GM19324 (cell line): ENCODE data around the gene ANGPTL2.

Experiments
- ATAC-seq: cut with Tn5 transposase; IDR thresholded peaks from one replicate; pipeline ENCODE4 v1.9.1; 2021; ENCODE audit warnings: mild to moderate bottlenecking, moderate library complexity; ENCODE audit not compliant: unreplicated experiment, low FRiP score

The ANGPTL2 gene

GRCh38 chr9:127137640-127138360 lies 15.4 kb upstream of the ANGPTL2 start:
- no peak for ATAC-seq

- no peak for ATAC-seq
Observed at GRCh38 chr9:127136880-127137639, 14.6 kb upstream of the ANGPTL2 start.

DNA sequence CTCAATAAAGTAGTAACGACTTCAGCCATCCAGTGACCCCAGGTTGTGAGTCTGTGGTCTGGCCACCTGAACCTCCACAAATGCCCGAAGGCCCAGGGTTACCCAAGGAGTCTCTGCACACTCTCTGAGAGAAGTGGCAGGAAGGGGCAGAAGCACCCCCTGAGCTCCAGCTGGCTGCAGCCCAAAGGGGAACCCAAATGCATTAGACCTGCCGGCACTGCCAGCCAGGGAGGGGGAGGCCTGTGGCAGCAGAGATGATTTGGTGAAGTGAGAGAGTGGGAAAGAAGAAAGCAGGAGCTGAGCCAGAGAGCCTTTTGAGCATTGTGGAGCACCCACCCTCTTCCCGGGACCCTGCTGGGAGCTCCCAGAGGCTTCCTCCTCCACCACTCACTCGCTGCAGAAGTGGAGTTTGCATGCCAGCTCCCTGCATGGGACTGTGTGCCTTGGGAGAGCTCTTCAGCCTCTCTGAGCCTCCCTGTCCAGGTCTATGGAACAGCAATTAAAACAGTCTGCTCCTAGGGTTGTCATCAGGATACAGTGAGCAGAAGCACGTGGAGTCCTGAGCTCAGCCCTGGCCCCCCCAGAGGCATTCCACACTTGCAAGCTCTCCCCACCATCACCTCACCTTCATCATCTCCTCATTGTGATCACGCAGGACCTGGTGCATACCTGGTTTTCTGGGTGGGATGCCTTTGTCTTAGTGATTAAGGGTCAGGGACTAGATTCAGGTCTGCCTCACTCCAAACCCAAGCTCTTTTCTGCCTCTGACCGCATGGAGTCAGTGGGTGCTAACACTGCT lies 13.8 kb upstream of the ANGPTL2 start:
- no peak for ATAC-seq

GRCh38 chr9:127135056-127135745 lies 12.8 kb upstream of the ANGPTL2 start:
- no peak for ATAC-seq

GRCh38 chr9:127133739-127134167 lies 11.3 kb upstream of the ANGPTL2 start:
- no peak for ATAC-seq

DNA sequence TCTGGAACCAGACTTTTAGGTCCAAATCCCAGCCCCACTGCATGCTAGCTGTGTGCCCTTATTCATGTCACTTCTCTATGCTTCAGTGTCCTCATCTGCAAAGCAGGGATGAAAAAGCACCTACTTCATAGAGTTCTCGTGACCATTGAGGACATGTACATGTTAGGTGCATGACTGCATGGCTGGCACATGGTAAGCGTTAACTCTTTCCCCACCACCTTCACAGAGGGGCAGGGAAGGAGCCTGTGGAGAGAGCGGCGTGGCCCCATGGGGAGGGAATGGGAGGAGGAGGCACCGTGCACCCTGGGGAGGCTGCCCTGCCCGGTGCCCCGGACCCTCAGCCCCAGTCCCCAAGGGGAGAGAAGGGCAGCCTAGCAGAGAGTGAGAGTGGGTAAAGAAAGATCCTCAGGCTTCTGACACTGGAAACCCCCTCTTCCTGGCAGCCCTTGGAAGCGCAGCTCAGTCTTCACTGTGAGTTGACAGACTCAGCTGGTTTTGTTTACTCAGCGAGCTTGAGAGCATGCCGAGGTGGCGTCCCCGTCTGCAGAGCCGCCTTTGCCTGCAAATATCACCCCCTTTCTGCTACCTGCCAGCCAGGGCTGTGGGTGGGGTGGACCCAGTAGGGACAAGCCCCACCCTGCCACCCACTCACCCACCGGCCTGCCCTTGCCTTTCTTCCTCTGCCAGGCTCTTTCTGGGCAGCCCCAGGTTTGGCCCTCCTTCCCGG lies 10.6 kb upstream of the ANGPTL2 start:
- no peak for ATAC-seq

DNA sequence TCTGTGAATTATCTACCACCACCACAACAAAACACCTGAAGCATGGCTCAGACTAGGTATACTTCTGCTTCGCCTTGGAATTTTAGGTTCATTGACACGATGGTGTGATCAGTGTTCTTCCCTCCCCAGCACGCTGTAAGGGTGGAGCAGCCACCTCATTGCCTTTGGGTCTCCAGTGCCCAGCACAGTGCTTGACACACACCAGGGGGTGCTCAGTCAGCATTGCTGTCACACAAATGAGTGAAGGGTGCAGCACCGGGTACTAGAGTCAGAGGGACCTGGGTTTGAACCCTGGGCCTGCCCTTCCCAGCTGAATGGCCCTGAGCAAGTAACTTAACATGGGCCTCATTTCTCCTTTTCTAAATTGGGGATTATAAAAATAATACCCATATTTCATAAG lies 9.9 kb upstream of the ANGPTL2 start:
- ATAC-seq = no peak

DNA sequence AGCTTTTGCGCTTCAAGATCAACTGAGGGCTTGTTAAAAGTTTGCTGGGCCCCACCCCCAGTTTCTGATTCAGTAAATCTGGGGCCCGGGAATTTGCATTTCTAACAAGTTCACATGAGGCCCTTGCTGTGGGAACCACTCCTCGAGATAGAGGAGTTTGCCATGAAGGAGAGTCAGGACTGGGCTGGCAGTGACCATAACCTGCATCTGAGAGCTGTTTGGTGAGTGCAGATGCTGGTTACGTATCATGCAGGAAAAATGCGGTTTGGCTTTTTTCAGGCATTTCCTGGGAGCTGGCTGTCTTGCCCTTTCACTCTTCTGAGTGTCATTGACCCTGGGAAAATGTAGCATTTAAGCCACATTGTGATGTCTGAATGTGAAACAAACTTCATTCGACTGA lies 9.4 kb upstream of the ANGPTL2 start:
- no peak for ATAC-seq

GRCh38 chr9:127130661-127131538 lies 8.5 kb upstream of the ANGPTL2 start:
- no peak for ATAC-seq

GRCh38 chr9:127130235-127130634 lies 7.8 kb upstream of the ANGPTL2 start:
- no peak for ATAC-seq

- ATAC-seq = no peak
Observed at GRCh38 chr9:127129718-127130085, 7.3 kb upstream of the ANGPTL2 start.

DNA sequence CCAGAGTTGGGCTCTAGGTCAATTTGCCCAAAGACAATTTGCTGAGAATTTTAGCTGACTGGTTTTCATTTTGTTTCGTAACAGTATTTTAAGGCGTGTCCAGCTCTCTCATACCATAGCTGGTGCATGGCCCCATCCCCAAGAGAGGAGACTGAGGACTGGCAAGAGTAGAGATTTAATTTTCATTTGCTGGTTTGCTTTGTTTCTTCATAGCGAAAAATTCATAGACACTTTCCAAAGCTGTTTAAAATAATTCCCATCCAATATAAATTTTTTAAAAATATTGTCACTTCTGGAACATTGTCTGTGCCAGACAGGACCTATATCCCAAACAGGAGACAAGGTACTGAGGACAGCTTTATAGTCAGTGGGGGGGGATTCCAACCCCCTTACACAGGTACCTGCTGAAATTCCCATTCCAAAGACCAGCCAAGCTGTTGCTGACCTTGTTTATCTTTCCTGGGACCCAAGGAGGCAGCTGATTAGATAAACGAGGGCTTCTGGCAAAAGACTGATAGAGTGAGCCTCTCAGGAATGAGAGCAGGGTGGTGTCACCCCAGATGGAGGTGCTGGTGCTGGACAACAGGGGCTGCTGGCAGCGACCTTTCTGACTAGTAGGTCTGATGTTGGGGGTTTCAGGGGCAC lies 6.8 kb upstream of the ANGPTL2 start:
- no peak for ATAC-seq

DNA sequence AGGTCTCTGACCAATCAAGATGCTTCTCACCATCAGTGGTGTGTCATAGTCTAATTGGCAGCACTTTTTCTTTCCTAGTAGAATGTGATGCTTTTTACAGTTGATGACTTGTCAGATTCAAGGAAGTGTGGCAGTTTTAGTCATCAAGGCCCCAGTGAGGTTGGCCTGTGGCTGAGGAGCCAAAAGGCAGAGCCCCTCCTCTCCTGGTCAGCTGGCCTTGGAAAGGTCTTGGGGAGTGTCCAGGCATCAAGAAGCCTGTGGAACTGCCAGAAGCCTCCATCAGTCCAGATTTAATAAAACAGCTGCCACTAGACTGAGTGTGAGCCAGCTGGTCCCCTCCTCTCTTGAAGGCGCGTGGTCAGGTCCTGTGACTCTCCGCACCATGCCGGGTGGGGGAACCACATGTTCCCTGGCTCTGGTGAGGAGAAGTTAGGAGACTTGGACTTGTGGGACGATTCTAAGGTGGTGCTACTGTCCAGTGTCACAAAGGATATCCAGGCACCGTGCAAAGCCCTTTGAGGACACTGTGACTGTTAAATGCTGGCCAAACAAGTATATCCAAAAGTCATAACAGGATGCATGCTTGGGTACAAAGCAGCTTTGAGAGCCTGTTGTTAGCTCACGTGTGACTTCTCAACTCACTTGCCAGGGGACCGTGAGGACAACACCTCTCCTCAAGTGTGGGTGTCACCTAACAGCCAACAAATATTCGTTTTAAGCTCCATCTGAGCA lies 6.1 kb upstream of the ANGPTL2 start:
- ATAC-seq = no peak

GRCh38 chr9:127126971-127127370 lies 4.5 kb upstream of the ANGPTL2 start:
- no peak for ATAC-seq

- ATAC-seq = no peak
Observed at GRCh38 chr9:127124792-127125191, 2.4 kb upstream of the ANGPTL2 start.

DNA sequence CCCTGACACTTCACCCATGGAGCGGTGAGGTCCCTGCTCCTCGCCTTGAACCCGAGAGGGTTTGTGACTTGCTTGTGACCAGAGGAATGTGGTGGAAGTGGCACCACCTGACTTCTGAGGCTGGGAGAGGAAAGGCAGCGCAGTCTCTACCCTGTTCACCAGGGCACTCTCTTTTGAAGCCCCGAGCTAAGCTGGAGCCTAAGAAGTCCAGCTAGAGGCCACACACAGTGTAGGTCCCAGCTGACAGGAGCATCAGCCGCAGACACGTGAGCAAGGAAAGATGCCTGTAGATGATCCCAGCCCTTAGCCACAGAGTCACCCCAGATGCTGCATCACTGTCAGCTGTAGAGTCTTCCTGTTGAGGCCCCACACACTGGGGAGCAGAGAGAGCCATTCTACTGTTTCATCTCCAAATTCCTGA lies 1.7 kb upstream of the ANGPTL2 start:
- ATAC-seq = no peak

DNA sequence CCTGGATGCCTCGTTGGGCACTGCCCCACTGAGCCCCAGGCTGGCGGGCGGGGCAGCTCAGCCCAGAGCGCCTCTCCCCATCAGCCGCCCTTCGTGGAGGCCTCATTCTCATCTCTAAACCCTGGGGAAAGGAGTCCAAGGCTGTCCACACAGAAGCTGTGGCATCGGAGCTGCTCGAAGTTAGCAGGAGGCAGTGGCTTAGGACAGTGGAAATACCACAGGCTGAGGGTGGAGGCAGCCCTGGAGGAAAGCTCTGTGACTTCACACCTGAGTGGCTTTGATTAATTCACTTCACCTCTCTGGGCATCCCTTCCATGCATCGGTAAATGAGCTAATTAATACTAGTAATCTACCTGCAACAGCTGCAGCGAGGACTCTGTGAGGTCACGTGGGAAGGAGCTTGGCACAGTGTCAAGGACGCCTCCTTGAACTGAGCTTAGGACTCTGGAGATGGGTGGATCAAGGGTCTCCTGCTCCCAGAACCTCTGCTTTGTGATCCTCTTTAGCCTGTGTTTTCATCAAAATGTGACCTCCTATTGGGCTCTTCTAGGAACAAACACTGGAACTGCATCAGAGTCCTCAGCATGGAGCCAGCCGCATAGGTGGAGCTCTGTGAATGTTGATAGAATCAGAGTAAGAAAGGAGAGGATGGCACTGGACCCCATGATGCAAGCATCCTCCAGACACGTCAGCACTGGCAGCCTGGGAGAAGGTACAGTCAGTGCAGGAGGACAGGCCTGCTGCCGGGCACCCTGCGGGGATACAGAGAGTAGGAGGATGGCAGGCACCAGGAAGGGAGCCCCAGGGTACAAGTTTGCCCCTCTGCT lies 842 bp upstream of the ANGPTL2 start:
- ATAC-seq = no peak
